ENCODE data around the gene TARS3. TPM values are rescaled to one million over a fixed set of nuclear protein-coding genes. Genes with fewer than 3 reads are reported as not detected.
"Not testable (repeated sequence)": the region's sequence is repeated elsewhere in the genome, so short reads cannot be mapped to it uniquely, and the experiment has no call there.

The TARS3 gene
- total RNA-seq, 2 donors from 2014 or later: 6.8 to 9.1 TPM

DNA sequence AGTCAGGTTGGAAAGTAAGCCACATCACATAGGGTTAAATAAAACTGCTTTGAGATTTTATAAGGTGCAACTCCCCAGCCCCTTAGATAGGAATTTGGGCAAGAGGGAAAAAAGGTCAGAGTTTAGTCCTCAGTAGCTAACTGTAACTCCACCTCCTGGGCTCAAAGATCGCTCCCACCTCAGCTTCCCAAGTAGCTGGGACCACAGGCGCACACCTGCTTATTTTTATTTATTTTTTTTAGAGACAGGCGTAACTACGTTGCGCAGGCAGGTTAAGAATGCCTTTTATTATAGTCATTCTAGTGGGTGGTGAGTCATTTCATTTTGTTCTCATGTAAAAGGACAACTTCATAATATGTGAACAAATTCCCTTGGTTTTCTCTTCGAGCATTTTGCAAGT lies 86.8 kb downstream of the TARS3 start:
- DNase-seq (no peak), ATAC-seq (peak; percentile 63)
- intact Hi-C loops (cut with DNase I, micrococcal nuclease): no loop called here

DNA sequence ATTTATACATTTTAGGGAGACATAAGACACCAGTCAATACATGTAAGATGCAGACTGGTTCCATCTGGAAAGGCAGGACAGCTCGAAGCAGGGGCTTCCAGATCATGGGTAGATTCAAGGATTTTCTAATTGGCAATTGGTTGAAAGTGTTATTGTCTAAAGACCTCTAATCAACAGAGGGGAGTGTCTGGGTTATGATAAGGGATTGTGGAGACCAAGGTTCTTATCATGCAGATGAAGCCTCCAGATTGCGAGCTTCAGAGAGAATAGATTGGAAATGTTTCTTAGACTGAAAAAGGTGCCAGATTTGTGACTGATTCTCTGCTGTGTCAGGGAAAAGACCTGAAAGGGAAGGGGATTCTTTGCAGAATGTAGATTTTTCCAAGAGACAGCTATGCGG lies 87.2 kb downstream of the TARS3 start:
- DNase-seq: no peak
- intact Hi-C loops (cut with DNase I, micrococcal nuclease): no loop called here
- ATAC-seq: no peak

DNA sequence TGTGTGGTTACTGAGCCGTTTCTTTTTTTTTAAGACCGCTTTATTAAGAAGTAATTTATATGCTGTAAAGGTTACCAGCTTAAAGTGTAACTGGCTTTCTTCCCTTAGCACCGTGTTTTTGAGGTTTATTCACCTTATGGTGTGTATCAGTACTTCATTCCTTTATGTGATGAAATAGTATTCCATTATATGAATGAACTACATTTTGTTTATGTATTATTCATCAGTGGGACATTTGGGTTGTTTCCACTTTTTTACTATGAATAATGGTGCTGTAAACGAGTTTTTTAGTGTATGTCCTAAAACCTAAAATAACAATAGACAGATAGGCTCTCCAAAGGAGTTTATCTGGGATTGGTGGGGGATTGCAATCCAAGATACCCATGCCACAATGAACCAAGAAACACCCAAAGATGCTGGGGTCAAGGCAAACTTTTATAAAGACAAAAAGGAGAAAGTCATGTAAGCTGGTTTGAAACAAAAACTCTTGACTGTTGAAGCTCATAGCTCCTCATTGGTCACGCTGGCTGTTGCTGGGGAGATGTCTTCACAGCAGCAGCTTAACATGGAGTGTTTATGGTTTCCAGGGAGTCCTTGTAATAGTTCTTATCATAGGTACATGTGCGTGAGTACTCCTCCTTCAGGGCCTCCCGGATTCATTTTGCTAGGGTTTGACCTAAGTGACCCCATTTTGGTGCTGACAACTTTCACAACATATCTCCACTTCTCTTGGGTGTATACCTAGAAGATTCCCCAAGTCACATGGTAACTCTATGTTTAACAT lies 88.1 kb downstream of the TARS3 start:
- ATAC-seq (no peak), DNase-seq (no peak)
- intact Hi-C loops (cut with DNase I, micrococcal nuclease): no loop called here

DNA sequence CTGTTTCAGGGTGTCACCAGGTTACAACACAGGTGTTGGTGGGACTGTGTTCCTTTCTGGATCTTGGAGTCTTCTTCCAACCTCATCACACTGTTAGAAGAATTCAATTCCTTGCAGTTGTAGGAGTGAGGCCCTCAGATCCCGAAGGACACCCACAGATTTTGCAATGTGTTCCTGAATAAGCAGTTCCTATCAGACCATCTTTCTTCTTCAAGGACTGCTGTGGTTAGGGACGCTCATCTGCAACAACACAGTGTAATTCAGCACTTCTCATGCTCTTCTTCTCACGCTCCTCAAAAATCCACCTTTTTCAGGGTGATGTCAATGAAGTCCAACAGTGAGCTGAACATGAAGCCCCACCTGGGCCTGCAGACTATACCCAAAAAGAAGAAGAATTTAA lies 90.9 kb downstream of the TARS3 start:
- DNase-seq (no peak), ATAC-seq (no peak)
- intact Hi-C loops (cut with DNase I, micrococcal nuclease): no loop called here

DNA sequence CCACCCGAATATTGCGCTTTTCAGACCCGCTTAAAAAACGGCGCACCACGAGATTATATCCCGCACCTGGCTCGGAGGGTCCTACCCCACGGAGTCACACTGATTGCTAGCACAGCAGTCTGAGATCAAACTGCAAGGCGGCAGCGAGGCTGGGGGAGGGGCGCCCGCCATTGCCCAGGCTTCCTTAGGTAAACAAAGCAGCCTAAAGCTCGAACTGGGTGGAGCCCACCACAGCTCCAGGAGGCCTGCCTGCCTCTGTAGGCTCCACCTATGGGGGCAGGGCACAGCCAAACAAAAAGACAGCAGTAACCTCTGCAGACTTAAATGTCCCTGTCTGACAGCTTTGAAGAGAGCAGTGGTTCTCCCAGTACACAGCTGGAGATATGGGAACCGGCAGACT lies 97.5 kb downstream of the TARS3 start:
- intact Hi-C loops (cut with DNase I, micrococcal nuclease); ATAC-seq; DNase-seq: not testable (repeated sequence)

DNA sequence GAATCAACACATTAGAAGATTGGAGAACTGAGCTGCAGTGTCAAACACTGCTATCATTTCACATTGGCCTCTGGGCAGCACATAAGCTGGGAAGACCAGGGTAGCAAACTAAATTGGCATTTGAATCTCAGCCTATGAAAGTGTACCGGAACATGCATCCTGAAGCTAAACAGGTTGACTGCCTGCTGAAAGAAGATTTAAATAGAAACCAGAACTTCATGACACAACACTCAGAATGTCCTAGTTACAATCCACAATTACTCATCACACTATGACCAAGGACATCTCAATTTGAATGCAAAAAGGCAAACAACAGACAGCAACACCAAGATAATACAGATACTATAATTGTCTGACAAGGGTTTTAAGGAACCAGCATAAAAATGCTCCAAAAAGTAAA lies 98.3 kb downstream of the TARS3 start:
- ATAC-seq (no peak), DNase-seq (no peak)
- intact Hi-C loops (cut with DNase I, micrococcal nuclease): no loop called here

DNA sequence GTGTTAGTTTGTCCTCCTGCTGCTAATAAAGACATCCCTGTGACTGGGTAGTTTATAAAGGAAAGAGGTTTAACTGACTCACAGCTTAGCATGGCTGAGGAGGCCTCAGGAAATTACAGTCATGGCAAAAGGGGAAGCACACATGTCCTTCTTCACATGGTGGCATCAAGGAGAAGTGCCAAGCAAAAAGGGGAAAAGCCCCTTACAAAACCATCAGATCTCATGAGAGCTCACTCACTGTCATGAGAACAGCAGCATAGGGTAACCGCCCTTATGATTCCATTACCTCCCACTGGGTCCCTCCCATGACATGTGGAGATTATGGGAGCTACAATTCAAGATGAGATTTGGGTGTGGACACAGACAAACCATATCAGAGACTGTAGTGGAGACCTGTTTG lies 99.1 kb downstream of the TARS3 start:
- DNase-seq (no peak), ATAC-seq (no peak)
- intact Hi-C loops (cut with DNase I, micrococcal nuclease): no loop called here

DNA sequence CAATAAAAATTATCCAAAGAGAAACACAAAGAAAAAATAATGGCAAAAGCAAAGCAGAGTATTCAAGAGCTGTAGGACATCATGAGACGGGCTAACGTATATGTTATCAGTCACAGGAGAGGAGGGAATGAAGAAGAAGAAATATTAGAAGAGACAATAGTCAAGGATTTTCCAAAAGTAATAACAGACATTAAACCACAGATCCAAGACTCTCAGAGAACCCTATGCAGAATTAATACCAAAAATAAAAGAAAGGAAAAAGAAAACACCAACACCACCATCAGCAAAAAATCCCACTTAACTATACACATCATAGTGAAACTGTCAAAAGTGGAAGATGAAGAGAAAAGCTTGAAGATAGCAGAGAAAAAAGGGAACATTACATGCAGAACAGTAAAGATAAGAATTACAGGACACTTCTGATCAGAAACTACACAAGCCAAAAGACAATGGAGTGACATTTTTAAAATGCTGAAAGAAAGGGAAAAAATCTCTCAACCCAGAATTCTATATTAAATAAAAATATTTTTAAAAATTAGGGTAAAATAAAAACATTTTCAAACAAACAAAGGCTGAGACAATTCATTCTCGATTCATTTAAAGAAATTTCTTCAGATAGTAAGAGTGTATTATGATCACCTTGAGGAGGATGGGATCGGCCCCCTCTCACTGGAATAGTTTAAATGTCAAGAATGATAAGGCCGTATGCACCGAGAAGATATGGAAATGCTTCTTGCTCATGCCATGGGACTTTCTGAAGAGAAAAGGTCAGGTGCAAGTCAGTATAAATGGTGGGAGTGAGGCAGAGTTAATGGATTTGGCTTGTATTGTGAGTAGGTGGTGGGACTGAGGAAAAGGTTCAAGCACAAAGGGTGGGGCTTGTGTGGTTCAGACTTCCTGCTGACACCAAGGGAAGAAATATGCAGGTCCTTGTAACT lies 100.6 kb downstream of the TARS3 start:
- intact Hi-C loops (cut with DNase I, micrococcal nuclease): no loop called here
- ATAC-seq: no peak
- DNase-seq: no peak

DNA sequence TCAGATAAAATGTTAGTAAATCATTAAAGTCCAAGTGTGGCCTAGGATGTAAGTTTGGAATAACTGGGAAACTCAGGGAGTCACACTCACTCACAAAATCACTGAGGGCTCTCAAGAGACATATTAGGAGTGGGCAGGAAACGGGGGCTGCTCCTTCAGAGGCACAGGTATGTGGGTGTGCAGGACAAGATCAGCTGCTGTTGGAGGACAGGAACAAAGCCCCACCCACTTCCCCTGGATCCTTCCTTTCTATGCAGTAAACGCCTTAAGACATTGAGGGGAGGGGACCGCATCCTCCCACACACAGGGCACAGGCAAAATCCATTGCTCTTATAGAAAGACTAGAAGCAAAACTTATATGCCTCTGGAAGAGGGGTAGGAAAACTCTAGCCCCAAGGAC lies 102.3 kb downstream of the TARS3 start:
- DNase-seq (no peak), ATAC-seq (no peak)
- intact Hi-C loops (cut with DNase I, micrococcal nuclease): no loop called here

DNA sequence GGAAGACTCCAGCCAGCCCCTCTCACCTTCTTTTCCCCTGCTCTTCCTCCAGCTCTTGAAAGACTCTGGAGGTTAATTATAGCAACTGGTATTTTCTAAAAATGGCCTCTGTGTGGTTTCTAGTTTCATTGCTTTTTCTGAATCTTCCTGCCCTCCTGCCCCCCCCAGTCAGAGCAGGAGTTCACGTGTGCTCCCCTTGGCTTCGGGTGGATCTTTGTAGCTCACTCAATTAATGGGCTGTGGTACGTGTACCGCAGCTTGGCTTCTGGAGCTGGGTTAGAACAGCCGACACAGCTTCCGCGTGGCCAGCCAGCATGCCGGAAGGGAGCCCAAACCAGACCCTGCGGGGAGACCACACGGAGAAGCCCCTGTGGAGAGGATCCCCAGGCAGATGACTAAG lies 103.6 kb downstream of the TARS3 start:
- ATAC-seq (no peak), DNase-seq (no peak)
- intact Hi-C loops (cut with DNase I, micrococcal nuclease): no loop called here

DNA sequence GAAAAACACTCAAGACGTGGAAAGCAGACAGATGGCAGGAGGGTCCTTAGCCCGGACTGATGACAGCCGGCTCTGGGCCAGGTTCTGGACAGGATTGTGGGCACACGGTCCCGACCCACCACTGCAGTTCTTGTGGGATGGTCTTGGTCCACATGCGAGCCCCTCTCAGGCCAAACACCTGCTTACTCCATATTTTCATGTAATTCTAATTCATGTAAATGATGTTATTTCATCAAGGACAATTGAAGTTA lies 104.7 kb downstream of the TARS3 start:
- intact Hi-C loops (cut with DNase I, micrococcal nuclease): no loop called here
- no peak for ATAC-seq
- DNase-seq: no peak

DNA sequence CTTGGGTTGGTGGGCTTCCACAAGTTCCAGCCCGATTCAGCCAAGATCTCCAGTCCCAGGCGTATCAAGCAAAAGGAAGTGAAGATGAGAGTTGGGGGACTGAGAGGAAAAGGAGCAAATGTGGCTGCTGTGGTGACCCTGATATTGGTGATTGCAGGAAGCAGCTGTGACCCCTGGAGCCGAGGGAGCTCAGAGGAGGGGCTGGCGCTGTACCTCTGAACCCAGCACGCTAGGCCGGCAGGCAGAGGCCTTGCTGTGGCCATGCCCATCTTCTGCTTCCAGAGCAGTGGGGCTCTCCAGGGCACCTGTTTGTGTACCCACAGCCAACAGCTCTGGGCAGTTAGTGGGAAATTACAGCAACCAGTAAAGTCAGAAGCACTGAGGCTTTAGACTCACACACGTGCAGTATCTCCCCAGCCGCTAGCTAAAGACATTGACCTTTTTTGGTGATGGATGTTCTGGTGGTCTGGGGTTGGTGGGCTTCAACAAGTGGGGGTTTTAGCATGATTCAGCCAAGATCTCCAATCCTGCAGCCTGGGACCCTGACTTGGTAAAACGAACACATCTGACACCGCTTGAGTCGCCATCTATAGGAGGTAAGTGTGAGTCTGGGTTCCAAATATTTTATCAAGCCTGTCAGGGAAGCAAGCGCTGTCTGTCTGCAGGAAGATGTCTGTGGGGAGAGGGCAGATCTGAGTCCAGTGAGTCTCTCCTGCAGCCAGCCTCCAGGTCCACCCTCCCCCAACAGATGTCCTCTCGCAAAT lies 105.2 kb downstream of the TARS3 start:
- ATAC-seq (no peak), DNase-seq (no peak)
- intact Hi-C loops (cut with DNase I, micrococcal nuclease): no loop called here

DNA sequence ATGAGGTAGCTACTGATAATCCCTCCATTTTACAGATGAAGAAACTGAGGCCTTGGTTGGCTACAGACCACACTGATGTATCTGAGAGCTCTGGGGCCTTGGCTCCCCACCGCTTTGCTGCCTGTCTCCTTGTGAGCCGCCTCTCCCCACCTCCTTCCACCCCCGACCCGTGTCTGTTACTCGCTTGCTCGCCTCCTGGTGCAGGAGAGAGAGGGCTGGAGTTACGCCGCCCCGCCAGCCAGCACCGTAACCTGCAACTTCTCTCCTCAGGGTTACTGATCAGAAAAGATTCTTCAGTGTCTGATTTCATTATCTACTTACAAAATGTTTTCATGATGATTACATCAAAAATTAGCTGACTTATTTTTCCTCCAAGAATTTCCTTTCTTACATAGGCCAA lies 106.2 kb downstream of the TARS3 start:
- ATAC-seq (no peak), DNase-seq (no peak)
- intact Hi-C loops (cut with DNase I, micrococcal nuclease): no loop called here

DNA sequence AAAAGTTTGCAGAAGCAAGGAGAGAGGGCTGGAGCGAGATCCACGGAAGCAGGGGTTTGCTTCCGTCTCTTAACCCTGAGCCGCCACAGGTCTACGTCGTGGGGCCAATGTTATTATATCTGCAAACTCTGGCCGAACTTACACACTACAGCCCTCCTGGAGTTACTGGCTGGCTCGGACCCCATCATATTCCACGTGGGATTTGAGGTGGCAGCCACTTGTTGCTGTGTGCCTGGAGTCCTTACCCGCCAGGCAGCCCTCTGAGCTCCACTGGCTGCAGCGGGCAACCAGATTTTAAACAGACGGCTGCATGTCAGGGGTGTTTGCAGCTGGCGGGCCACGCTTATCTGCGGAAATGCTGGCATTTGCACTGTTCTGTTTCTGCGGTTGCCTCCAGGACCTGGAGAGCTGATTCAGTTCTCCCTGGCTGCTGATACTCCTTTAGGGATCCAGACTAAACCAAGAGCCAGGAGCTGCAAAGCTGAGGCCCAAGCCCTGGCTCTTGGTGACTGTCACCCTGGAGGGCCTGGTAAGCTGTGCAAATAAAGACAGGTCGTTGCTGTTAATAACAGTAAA lies 106.8 kb downstream of the TARS3 start:
- no peak for DNase-seq
- intact Hi-C loops (cut with DNase I, micrococcal nuclease): no loop called here
- no peak for ATAC-seq

DNA sequence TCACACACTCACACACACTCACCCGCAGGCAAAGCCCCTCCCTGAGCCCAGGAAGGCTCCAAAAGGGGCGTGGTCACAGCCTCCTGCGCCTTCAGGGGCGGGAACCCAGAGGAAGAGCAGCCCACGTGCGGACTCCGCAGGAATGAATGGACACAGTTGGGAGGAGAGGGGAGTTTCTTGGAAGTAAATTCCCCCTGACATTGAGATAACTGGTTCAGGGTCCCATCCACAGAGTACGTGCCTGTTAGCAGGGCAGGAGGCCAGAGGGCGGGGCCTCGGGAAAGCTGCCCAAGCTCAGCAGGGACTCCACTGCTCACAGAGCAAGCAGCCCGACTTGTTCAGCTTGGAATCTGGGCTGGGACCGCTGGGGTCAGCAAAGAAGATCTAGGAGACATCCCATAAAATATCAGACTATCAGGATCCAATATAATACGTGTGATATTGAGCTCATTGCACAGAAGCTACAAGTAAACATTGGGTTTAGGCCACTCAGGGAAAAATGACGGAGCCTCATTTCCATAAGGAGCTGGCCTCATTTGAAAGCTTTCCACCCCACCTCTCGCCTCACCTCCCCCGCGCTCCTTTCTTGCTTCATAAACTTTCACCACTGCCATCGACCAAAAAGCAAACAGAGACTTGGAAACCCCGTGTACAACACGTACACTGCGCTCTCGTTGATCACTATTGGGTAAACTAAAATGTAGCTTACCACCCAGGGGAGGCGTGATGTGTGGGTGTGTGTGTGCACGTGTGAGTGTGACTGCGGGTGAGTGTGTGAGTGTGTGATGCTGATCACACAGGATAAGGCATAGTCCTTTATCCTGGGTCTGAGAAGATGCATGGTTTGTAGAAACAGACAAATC lies 108.1 kb downstream of the TARS3 start:
- intact Hi-C loops (cut with DNase I, micrococcal nuclease): no loop called here
- ATAC-seq (peak; percentile 73), DNase-seq (peak; percentile 42 to 66)

DNA sequence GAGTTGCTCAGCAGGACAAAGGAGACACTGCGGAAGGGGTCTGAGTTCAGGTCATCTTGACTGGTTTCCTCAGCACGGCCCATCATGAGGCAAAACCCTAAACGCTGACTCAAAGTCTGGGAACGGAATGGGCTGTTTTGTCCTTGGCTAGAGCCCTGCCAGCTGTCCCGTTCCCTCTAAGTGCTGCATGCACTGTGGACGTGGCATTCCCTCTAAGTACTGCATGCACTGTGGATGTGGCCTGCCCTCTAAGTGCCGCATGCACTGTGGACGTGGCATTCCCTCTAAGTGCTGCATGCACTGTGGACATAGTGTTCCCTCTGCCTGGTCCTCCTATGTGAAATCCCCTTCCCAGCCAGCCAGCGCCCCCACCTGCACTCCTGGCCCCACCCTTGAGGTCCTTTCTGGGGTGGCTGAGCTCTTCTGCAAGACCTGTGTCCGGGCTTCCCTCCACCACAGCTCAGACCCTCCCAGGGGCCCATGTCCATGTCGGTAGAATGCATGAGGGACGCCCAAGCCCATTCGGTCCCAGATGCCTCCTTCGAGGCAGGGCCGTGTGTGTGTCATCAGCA lies 108.8 kb downstream of the TARS3 start:
- DNase-seq: no peak
- intact Hi-C loops (cut with DNase I, micrococcal nuclease): no loop called here
- no peak for ATAC-seq

DNA sequence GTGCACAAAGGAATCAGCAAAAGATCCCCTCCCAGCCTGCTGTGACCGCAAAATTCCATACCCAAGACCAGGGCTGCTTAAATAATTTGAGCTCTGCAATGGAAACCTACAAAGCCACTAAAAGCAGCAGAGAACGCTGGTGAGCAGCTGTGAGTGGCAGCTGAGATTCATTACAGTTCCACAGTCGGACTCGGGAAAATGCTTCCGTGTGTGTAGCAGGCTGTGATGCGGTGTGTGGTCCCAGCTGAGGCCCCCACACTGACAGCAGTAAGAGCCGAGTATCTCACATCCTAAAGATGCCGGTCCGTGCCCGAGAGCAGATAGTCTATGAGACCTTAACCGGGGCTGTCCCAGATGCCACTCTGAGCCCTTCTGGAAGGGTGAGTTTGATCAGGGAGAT lies 109.5 kb downstream of the TARS3 start:
- ATAC-seq (no peak), DNase-seq (no peak)
- intact Hi-C loops (cut with DNase I, micrococcal nuclease): no loop called here

DNA sequence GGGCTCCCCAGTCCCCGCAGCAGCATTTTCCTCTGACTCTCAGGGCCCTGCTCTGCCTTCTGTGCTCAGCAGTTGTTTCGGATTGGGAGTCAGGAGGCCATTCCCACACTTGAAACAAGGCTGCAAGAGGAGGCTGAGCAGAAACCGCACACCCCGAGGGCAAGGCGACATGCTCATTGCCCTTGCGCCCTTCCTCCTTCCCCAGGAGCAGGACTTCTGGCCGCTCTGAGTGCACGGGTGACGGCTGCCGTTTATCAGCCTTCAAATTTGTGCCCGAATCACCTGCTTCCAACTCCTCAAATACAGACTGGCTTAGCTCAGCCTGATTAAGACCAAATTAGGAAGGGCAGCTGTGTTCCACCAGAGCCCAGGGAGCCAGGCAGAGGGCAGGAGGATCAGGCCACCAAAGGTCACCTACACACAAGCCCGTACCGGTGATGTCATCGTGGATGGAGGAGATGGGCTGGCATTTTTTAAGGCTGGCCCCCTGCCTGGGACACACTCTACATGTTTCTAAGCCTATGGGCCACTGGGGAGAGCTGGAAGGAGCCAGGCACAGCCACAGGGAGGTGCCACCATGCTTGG lies 110.2 kb downstream of the TARS3 start:
- ATAC-seq (no peak), DNase-seq (no peak)
- intact Hi-C loops (cut with DNase I, micrococcal nuclease): no loop called here

Measured in left colon (tissue), 2 donors.